GM20000 (cell line): ENCODE measurements around the gene INAFM2.

Experiments
- DNase-seq: peaks from one replicate; pipeline ENCODE4 v3.0.0; 2012; ENCODE audit warnings: low spot score
- CTCF ChIP-seq: IDR thresholded peaks from 2 replicates; pipeline ENCODE4 v1.5.1; 2012; ENCODE audit warnings: mild to moderate bottlenecking, control low read depth; ENCODE audit errors: extremely low read depth, missing control alignments

Gene INAFM2

GRCh38 chr15:40279437-40280141 lies 43.9 kb upstream of the INAFM2 start:
- peak; percentile 97 for TF ChIP-seq CTCF
- DNase-seq, result peak; percentile 89

GRCh38 chr15:40280260-40281056 lies 43.0 kb upstream of the INAFM2 start:
- DNase-seq, result no peak
- TF ChIP-seq CTCF, result no peak

GRCh38 chr15:40281057-40281800 lies 42.3 kb upstream of the INAFM2 start:
- no peak for DNase-seq
- no peak for TF ChIP-seq CTCF

GRCh38 chr15:40281801-40282146 lies 41.7 kb upstream of the INAFM2 start:
- TF ChIP-seq CTCF, result no peak

GRCh38 chr15:40282147-40282868 lies 41.2 kb upstream of the INAFM2 start:
- peak; percentile 39 for TF ChIP-seq CTCF
- DNase-seq, result peak; percentile 87

More at GRCh38 chr15:40281801-40282146, 41.7 kb upstream of the INAFM2 start:
- no peak for DNase-seq

GRCh38 chr15:40282869-40283614 lies 40.5 kb upstream of the INAFM2 start, which contains the start of gene ANKRD63:
Gene ANKRD63, minus strand, starts transcription at chr15:40283064. Its CDS starts 478 bp downstream, at chr15:40282586.
- peak; percentile 76 for DNase-seq
- TF ChIP-seq CTCF, result no peak
